Hematopoietic multipotent progenitor cell treated with erythropoietin and hydrocortisone succinate and interleukin-3 and kit ligand, for 15 days (in vitro differentiated cells): ENCODE data around the gene DDX10.
"Not testable (repeated sequence)": the region's sequence is repeated elsewhere in the genome, so short reads cannot be mapped to it uniquely, and the experiment has no call there.

Experiments
- DNase-seq: peaks from one replicate; pipeline ENCODE4 v3.0.0-alpha.2; 2015; ENCODE audit warnings: low spot score

DDX10 gene

DNA sequence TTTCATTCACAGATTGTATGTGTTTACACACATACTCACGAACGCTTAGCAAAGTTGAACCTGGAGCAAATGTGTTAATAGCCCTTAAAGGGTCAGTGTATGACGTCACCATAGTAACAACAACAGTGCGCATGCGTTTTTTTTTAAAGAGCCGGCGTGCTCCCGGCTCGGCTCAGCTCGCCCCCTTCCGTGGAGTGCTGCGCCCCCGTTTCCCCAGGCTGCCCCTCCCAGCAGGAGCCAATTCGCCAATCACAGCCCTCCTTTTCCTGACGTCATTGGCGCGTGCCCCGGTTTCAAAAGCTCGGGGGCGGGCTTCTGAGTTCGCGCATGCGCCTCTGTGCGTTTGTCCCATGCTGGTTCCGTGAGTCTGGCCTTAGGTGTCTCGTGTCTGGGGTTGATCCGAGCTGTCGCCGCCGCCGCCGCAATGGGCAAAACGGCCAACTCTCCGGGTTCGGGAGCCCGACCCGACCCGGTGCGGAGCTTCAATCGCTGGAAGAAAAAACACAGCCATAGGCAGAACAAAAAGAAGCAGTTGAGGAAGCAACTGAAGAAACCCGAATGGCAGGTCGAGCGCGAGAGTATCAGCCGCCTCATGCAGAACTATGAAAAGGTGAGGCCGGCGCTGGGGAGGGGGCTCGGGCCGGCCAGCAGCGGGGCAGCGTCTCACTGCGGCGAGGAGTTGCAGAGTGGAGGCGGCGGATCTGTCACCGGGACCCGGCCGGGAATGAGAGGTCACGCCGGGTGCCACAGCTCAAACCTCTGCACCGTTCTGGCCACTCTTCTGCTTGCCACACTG is at the start of gene DDX10:
TSS of gene DDX10 (plus strand) at position 340 of the 796 bp plus-strand sequence. CDS start at position 425, 85 bp downstream.
- peak; percentile 99 for DNase-seq

DNA sequence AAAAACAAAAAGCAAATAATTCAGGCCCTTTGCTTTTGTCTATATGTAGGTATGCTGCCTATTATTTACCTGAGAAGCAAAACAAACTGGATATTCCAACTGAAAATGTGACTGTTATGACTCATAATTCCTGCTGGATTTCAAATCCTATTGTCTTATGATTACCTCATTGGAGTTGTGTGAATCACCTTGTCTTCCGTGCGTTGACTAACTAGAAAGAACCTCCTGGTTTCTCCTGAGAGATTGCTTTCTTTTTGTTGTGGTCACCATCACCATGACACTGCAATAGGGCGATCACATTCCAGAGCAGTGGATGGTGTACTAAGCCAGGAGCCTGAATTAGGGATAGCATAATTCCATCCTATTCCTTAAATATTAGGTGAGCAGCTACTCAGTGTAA is 48.3 kb upstream of the DDX10 start:
- DNase-seq: no peak

DNA sequence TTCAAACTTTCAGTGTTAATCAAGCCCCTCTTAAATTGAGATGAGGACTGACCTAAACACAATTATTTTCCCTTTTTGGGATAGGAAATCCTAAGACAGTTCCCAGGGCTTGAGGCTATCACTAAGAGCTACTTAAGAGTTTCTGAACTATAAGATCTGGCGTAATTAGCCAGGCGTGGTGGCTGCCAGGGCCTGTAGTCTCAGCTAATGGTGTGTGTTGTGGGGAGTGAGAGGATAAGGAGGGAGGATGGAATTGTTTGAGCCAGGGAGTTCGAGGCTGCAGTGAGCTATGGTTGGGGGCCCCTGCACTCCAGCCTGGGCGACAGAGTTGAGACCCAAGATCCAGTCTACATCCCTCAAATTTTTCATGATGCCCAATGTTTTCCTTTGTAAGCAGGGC is 47.8 kb upstream of the DDX10 start:
- DNase-seq: no peak

DNA sequence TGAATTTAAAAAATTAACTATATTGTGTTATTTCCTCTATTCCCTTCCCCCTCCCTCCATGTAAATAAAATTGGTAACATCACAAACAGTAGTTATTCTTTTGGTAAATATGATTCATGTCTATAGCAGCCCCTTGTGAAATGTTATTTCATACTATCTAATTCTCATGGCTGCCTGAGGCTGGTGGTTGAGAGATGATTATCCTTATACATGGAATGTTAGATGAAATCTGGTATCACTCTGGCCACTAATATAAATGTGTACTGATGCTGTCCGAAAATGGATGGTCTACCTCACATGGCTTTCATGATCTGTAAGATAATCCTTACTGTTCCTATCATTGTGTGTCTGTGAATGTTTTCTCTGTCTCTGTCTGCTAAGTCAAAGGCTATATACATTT is 46.3 kb upstream of the DDX10 start:
- DNase-seq: no peak

DNA sequence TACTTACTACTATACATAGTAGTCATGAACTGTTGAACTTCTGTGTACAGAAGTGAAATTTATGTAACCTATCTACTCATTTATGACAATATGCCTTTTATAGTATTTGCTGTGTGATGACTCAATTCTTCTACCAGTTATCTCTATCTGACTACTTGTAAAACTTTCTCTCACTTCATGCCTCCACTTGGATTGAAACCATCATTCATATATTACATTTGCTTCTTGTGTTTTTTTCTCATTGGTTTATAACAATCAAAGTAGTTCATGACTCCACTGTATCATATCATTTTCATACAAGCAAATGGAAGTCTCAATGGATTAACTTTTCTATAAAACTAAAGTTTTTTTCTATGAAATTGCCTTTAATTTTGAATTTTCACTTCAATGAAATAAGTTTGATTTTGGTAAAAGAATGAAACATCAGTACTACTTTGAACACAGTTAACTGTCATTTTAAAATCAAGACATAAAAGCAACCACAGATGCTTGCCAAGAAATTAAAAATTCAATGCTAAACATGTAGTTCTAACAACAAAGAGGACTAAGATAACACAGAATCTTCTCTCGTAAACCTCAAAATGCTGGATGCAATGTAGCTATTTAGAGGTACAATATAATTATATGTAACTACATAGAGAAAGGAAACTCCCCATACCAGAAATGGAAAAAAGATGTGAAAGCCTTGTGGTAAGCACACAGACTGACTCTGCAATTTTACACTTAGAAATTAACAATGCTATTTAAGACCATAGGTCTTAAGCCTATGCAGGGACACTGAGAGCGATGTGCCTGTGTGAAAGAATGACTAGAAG is 43.7 kb upstream of the DDX10 start:
- no peak for DNase-seq

DNA sequence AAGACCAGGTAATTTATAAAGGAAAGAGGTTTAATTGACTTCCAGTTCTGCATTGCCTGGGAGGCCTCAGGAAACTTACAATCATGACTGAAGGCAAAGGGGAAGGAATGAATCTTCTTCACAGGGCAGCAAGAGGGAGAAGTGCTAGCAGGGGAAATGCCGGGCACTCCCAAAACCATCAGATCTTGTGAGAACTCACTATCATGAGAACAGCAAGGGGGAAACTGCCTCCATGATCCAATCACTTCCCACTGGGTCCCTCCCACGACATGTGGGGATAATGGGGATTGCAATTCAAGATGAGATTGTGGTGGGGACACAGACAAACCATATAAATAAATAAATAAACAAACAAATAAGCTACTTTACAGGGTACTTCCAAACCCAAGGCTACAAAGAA is 42.5 kb upstream of the DDX10 start:
- DNase-seq: no peak

DNA sequence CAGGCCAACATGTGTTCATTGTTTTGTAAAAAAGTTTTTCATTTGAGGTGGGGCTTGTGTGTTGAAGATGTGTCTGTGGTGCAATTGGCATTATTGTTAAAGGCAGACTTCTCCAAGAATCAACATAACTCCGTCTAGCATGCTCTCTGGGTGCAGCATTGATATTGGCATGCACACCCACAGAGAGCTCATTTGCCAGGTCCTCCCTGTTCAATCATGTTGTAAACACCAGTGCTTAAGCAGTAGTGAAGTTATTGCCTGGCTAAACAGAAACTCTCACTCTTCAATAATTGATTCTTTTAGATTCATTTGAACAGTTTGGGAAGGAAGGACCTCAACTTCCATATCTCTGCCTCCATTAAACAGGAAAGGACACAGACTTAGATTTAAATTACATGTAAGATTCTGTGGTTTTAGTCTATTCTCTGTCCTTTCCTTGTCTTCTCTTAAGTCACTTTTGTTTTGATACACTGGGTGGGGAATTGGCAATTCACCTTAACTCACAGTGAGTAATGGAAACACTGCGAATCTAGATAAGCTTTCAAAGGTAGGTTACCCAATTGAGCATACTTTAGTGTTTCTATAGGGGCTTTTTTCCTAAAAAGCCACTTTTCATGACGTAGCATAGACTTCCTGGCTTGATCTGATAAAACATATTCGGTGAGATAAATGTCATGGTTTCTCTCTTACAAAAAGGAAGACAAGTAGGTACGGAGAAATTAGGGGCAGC is 40.5 kb upstream of the DDX10 start:
- DNase-seq: no peak

DNA sequence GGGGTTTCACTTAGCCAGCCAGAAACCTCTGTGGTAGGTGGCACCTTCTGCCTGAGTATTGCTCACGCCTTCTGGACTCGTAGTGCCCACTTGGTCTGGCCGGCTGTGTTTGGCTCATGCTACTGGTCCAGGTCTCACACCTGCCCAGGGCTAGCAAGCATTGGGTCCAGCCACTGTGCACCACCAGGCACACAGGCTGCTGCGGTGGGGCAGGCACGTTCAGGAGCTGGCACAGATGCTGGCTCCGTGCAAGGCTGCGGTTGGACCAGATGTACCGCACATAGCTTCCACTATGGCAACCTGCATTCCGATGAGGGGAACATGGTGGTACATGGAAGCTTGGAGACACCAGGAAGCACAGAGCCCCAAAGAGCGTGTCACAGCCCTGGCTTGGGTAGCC is 36.5 kb upstream of the DDX10 start:
- no peak for DNase-seq

DNA sequence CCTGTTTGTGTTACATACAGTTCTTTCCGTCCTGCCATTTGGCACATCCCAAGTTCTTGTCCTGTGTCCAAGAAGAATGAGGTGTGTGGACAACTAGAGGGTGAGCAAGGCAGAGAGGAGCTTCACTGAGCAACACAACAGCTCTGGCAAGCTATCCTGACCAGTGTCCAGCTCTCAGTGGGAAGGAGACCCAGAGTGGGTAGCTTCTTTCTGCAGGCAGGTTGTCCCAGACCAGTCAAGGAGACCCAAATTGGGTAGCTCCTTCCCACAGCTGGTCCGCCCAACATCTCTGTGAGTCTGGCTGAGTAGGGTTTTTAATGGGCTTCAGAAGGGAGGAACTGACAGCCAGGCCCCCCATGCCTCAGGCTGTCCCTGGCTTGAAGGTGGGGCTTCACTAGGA is 36.1 kb upstream of the DDX10 start:
- DNase-seq: no peak

DNA sequence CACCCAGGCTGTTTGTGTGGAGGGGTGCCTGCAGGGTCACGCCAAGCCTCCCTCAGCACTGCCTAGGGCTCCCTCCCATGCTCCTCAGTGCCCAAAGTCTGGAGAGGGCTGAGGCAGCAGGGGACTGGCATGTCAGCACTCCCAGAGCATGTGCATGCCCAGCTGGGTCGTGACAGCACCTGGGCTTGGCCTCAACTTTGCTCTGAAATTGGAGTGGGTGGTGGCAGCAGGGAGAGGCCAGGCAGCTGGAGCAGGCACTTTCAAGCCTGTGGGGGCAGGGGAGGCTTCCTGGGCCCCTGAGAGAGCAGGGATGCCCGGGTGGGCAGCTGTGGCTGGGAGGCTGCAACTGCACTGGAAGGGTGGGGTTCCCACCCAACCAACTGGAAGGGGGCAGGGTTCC is 35.6 kb upstream of the DDX10 start:
- no peak for DNase-seq

DNA sequence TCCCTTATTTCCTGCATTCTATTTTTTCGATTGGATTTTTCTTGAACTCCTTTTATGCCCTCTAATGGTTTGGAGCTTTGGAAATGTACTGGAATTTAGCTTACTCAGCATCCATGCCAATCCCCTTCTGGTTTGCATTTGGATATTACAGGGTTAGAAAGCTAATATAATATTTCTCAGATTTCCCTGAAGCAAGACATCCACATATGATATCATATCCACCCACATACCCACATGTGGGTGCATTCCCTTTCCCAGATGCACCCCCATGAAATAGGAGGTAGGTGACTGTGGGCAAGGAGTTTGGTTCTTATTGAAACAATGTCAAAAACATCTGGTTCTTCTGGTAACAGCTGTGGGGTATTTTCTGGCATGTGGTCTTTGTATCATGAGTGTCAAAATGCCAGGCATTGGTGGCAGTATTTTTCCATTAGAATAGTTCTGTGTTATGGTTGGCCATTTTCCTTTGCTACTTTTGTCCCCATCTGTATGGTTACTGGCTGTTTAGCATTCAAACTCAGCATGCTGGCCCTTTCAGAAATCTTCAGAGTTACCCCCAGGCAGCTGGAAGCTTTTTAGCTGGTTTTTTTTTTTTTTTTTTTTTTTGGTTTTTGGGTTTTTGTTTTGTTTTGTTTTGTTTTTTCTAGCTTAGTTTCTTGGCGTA is 32.7 kb upstream of the DDX10 start:
- DNase-seq: no peak

DNA sequence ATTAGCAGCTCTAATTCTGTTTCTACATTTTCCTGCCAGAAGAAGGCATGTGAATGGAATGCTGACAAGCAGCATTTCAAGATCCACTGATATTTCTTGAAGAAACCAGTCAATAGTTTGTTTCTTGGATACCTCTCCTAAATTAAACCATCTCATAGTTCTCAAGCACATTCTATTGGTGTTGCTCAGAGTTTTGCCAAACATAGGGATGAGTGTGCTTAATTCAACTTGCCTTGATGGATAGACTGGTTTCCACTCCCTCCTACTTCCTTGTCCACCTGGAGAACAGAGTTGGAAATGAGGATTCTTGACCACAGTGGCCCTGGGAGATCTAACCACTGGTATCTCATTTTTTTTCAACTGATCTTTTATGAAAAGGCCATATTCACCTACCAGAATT is 29.8 kb upstream of the DDX10 start:
- no peak for DNase-seq

DNA sequence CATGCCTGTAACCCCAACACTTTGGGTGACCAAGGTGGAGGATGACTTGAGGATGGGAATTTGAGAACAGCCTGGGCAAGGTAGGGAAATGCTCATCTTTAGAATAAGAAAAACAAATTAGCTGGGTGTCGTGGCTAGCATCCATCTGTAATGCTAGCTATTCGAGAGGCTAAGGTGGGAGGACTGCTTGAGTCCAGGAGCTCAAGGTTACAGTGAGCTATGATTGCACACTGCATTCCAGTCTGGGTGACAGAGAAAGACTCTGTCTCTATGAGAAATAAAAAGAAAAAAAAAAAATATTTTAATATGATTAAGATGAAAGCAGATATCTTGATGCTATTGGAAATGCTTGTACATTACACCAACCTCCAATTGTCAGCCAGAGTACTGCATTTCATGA is 28.6 kb upstream of the DDX10 start:
- no peak for DNase-seq

DNA sequence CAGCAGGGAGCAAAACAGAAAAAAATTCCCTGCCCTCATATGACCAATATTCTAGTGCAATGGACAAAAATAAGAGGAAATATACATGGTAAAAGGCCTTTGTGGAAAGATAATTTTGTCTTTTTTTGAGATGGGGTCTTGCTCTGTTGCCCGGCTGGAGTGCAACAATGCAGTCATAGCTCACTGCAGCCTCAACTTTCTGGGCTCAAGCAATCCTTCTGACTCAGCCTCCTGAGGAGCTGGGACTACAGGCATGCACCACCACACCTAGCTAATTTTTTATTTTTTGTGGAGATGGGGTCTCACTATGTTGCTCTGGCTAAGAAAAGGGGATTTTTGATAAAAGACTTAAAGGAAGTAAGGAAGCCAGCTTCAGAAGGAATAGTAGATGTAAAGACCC is 25.7 kb upstream of the DDX10 start:
- no peak for DNase-seq

DNA sequence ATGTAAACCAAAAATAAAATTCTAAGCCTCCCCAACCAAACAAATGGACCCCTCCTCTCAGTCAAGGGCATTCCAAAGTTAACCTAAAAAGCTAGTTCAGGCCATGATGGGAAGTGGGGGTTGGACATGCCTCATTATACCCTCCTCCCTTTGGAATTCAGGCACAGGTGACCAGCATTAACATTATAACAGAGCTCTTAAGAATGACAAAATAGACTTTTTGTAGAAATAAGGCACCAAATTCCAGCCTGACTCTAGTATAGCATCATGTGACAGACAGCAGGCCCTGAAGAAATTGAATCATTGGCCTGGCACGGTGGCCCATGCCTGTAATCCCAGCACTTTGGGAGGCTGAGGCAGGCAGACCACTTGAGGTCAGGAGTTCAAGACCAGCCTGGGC is 23.1 kb upstream of the DDX10 start:
- DNase-seq: not testable (repeated sequence)

DNA sequence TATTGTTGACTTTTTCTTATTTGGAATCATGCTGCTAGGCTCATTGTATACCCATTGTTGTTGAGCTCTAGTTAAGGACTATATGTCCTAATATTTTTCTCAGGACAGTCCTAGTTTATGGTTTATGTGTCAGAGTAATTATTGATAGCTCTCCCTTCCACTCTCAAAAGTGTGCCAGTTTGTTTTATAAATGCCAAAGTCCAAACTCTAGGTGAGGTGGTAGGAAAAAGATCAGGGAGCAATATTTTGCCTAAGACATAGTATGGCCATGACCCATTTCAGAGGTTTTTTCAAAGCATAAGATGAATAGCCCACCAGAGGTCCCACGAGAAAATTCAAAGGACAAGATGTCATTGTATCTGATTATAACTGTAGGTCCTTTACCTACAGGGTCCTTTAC is 20.9 kb upstream of the DDX10 start:
- no peak for DNase-seq

DNA sequence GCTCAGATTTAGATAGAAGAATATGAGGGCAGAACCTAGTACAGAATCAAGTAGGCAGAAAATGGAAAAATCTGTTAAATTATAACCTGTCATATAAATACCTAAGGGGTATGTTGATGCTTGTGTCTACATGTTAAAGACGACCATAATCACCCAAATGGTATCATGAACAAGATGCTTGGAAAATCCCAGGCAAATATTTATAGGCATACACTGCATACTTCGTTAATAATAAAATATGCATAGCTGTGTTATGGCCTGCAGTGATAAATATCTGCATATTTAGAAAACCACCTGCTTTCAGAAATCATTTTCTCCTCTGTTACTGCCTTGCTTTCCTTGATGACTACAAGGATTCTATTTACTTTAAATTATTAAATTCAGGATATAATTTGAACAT is 18.9 kb upstream of the DDX10 start:
- DNase-seq: no peak

DNA sequence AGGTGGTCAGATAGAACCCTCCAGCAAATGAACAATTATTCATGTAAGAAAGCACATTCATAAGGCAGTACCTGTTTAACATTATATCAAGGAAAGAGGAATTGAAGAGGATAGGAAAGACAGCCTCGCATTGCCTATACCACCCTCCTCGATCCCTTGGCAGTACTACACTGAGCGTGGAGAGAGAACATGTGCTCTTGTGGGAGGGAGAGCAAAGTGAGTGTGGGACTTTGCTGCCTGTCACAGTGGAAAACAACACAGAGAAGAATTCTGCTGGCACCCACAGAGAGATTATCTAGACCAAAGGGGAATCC is 17.5 kb upstream of the DDX10 start:
- no peak for DNase-seq

DNA sequence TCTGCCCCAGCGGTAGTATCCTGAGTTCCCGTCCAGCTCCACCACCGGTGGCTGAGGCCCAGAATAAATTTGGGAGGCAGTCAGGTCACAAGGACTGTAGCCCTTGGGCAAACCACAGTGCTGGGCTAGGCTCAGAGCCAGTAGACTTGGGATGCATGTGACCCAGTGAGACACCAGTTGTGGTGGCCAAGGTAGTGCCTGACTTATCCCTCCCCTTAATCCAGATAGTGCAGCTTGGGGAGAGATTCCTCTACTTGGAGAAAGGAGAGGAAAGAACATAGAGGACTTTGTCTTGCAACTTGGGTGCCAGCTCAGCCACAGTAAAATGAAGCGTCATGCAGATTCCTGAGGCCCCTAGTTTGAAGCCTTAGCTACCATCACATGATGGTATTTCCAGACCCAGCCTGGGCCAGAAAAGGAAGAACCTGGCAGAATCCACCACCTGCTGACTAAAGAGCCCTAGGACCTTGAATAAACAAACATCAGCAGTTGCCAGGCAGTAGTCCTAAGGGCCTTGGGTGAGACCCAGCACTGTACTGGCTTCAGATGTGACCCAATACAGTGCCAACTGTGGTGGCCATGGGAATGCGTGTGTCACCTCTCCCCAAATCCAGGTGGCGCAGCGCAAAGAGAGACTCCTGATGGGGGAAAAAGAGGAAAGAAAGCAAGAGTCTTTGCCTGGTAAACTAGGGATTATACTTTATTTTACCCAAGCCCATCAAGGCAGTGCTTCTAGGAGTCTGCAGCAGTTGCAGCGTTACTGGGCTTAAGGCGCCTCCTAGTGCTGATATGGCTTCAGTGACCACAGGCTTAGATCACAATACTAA is 17.0 kb upstream of the DDX10 start:
- DNase-seq: peak; percentile 60

DNA sequence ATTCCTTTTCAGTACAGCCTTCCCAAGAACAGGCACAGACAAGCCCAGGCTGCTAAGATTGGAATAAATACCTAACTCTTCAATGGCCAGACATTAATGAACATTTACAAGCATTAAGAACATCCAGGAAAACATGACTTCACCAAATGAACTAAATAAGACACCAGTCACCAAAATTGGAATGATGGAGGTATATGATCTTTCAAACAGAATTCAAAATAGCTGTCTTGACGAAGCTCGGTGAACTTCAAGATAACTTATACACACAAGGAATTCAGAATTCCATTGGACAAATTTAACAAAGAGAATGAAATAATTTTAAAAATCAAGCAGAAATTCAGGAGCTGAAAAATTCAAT is 16.4 kb upstream of the DDX10 start:
- DNase-seq: no peak

DNA sequence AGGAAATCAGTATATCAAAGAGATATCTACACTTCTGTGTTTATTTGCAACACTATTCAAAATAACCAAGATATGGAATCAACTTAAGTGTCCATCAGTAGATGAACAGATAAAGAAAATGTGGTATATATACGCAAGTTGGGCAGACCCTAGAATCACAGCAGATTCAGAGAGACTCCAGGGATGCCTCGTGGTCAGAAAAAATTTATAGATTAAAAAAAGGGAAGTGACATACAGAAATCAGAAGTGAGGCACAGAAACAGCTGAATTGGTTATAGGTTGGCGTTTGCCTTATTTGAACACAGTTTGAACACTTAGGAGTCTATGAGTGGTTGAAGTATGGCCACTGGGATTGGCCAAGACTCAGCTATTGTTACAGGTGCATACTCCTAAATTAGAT is 10.8 kb upstream of the DDX10 start:
- not testable (repeated sequence) for DNase-seq
